Astrocyte (in vitro differentiated cells and primary cell): ENCODE results near the gene EEF1AKMT1.

ENCODE experiments used
- CTCF ChIP-seq: IDR thresholded peaks from 2 replicates; pipeline ENCODE4 v1.5.1; 2011; ENCODE audit warnings: low read depth, mild to moderate bottlenecking, inconsistent platforms, low read length, moderate library complexity; ENCODE audit not compliant: insufficient read depth
- EZH2 ChIP-seq: IDR thresholded peaks from 2 replicates; pipeline ENCODE4 v1.6.1; 2012; ENCODE audit warnings: mild to moderate bottlenecking, low read length, inconsistent platforms; ENCODE audit not compliant: insufficient read depth

- no peak for TF ChIP-seq CTCF
- no peak for TF ChIP-seq EZH2
Observed at GRCh38 chr13:20810808-20811207, 37.0 kb upstream of the EEF1AKMT1 start.
